GM04503 (cell line): Measurements from ENCODE around the gene CCDC33.

Source experiments
- DNase-seq: peaks from one replicate; pipeline ENCODE4 v3.0.0-alpha.2; 2012; ENCODE audit warnings: low read depth

Gene CCDC33

GRCh38 chr15:74365598-74366445, 129.7 kb downstream of the CCDC33 start:
- DNase-seq: no peak

GRCh38 chr15:74367296-74367854, 131.2 kb downstream of the CCDC33 start, which contains the start of gene CYP11A1:
TSS of gene CYP11A1 (minus strand) at chr15:74367646. CDS start at chr15:74367585, 61 bp downstream.
- no peak for DNase-seq

- DNase-seq: no peak
Measured at GRCh38 chr15:74368121-74368520, 132.0 kb downstream of the CCDC33 start.

GRCh38 chr15:74369084-74369745, 133.1 kb downstream of the CCDC33 start:
- no peak for DNase-seq

- no peak for DNase-seq
Measured at GRCh38 chr15:74369756-74370155, 133.6 kb downstream of the CCDC33 start.

GRCh38 chr15:74370471-74370870, 134.3 kb downstream of the CCDC33 start:
- DNase-seq: no peak

GRCh38 chr15:74373056-74373650, 137.0 kb downstream of the CCDC33 start:
- no peak for DNase-seq

- DNase-seq: no peak
Measured at GRCh38 chr15:74373731-74374647, 137.9 kb downstream of the CCDC33 start.

GRCh38 chr15:74374648-74375302, 138.6 kb downstream of the CCDC33 start:
- DNase-seq: no peak

GRCh38 chr15:74375303-74375693, 139.2 kb downstream of the CCDC33 start:
- DNase-seq: no peak

- DNase-seq: no peak
Measured at GRCh38 chr15:74376226-74376625, 140.1 kb downstream of the CCDC33 start.

GRCh38 chr15:74376825-74377581, 140.9 kb downstream of the CCDC33 start:
- DNase-seq: no peak

GRCh38 chr15:74377831-74378766, 142.0 kb downstream of the CCDC33 start:
- no peak for DNase-seq

GRCh38 chr15:74378848-74379247, 142.7 kb downstream of the CCDC33 start:
- no peak for DNase-seq

- DNase-seq: no peak
Measured at GRCh38 chr15:74380361-74381189, 144.4 kb downstream of the CCDC33 start.

GRCh38 chr15:74381190-74381453, 145.0 kb downstream of the CCDC33 start:
- no peak for DNase-seq

- no peak for DNase-seq
Measured at GRCh38 chr15:74381481-74381880, 145.4 kb downstream of the CCDC33 start.

- no peak for DNase-seq
Measured at GRCh38 chr15:74382004-74382816, 146.1 kb downstream of the CCDC33 start.
